GM19238 (cell line): Measurements from ENCODE around the gene BCR.

Experiments used
- DNase-seq: peaks from one replicate; pipeline ENCODE4 v3.0.0; 2011; ENCODE audit warnings: low spot score; ENCODE audit not compliant: insufficient read length

The BCR gene

GRCh38 chr22:23272834-23273233 is 92.5 kb downstream of the BCR start:
- no peak for DNase-seq

- DNase-seq: no peak
Measured at GRCh38 chr22:23273445-23274145, 93.3 kb downstream of the BCR start.

GRCh38 chr22:23274146-23274526 is 93.8 kb downstream of the BCR start:
- DNase-seq: no peak

- no peak for DNase-seq
Measured at GRCh38 chr22:23274891-23275694, 94.8 kb downstream of the BCR start.

GRCh38 chr22:23275751-23276150 is 95.4 kb downstream of the BCR start:
- DNase-seq: no peak

GRCh38 chr22:23276656-23277582 is 96.6 kb downstream of the BCR start:
- DNase-seq: no peak

- no peak for DNase-seq
Measured at GRCh38 chr22:23277583-23278295, 97.4 kb downstream of the BCR start.

- DNase-seq: no peak
Measured at GRCh38 chr22:23278883-23279675, 98.8 kb downstream of the BCR start.

GRCh38 chr22:23279781-23280180 is 99.5 kb downstream of the BCR start:
- no peak for DNase-seq

GRCh38 chr22:23280356-23281052 is 100.2 kb downstream of the BCR start:
- no peak for DNase-seq

- DNase-seq: no peak
Measured at GRCh38 chr22:23281053-23281405, 100.7 kb downstream of the BCR start.

- DNase-seq: peak; percentile 80
Measured at GRCh38 chr22:23281406-23282088, 101.2 kb downstream of the BCR start.

GRCh38 chr22:23282089-23282501 is 101.8 kb downstream of the BCR start:
- no peak for DNase-seq

GRCh38 chr22:23282516-23282915 is 102.2 kb downstream of the BCR start:
- no peak for DNase-seq

- no peak for DNase-seq
Measured at GRCh38 chr22:23282986-23283385, 102.7 kb downstream of the BCR start.

GRCh38 chr22:23283591-23284503 is 103.5 kb downstream of the BCR start:
- no peak for DNase-seq

GRCh38 chr22:23284504-23285033 is 104.3 kb downstream of the BCR start:
- DNase-seq: no peak

GRCh38 chr22:23285236-23285635 is 104.9 kb downstream of the BCR start:
- no peak for DNase-seq
